ENCODE data around the gene ZBTB6. TPM values are rescaled to one million over a fixed set of nuclear protein-coding genes. Genes with fewer than 3 reads are reported as not detected.
"Not testable (repeated sequence)": the region's sequence is repeated elsewhere in the genome, so short reads cannot be mapped to it uniquely, and the experiment has no call there.

The ZBTB6 gene
- total and polyA plus RNA-seq, 9 of the 15 experiments (the other 6 are each of a cell fraction or from before 2014, with no cell fraction given), result 1.4 to 7.2 (median 5.3) TPM

DNA sequence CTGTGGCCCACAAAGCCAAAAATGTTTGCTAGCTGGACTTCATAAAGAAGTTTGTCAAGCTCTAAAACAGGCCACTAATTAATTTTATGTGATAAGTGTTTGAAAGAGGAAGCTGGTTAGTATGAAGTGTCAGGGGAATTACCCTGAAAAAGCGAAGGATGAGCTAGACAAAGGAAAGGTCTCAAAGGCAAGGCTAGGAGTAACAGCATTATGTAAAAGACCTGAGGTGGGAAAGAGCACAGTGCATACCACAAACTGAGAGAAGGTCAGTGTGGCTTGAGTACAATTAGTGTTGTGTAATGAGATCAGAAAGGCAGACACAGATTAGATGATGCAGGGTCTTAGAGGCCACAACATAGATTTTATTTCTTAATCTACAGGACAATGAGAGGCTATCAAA, 37.6 kb downstream of the ZBTB6 start:
- H4K20me1 ChIP-seq (replicated peaks; ENCODE audit: control insufficient read depth, insufficient read depth, low read length), result no peaks in the 10 kb centered on the region
- no peak overlapping the region for H2AFZ ChIP-seq (ENCODE audit: low read depth, low read length)
- no peak overlapping the region for H3K4me2 ChIP-seq (ENCODE audit: insufficient read depth, low read length)
- TF ChIP-seq ZNF354B (CRISPR knock-in tag; IDR thresholded peaks at IDR 0.05) (no peak), GATA2 (CRISPR knock-in tag; IDR thresholded peaks at IDR 0.05) (no peak), SMARCB1 (IDR thresholded peaks at IDR 0.05; ENCODE audit: insufficient read length, low read depth) (no peak), RAD21 (CRISPR knock-in tag; conservative IDR thresholded peaks at IDR 0.05 in 1 of 2, IDR thresholded peaks at IDR 0.05 in 1 of 2) (no peak), CBX8 (IDR thresholded peaks at IDR 0.05; ENCODE audit: borderline replicate concordance, extremely low read depth, low read depth, low read length, poor library complexity, severe bottlenecking) (no peak), ZNF239 (CRISPR knock-in tag; IDR thresholded peaks at IDR 0.05) (no peak), THRAP3 (IDR thresholded peaks at IDR 0.05; ENCODE audit: borderline replicate concordance) (no peak), ZNF197 (CRISPR knock-in tag; IDR thresholded peaks at IDR 0.05; ENCODE audit: low read depth) (no peak), RCOR1 (IDR thresholded peaks at IDR 0.05; ENCODE audit: borderline replicate concordance in 1 of 2, low read depth in 2 of 2, low read length in 2 of 2) (no peak), ZNF41 (CRISPR knock-in tag; conservative IDR thresholded peaks at IDR 0.05) (no peak), TAF7 (tag; IDR thresholded peaks at IDR 0.05) (no peak), SRSF1 (IDR thresholded peaks at IDR 0.05; ENCODE audit: low read depth, low read length) (no peak), ZNF282 (CRISPR knock-in tag; IDR thresholded peaks at IDR 0.05) (no peak), MED1 (CRISPR knock-in tag; IDR thresholded peaks at IDR 0.05; ENCODE audit: borderline replicate concordance) (no peak), IRF2 (CRISPR knock-in tag; IDR thresholded peaks at IDR 0.05) (no peak), SNRNP70 (optimal IDR thresholded peaks at IDR 0.05; ENCODE audit: low read depth, low read length) (no peak)
- H3K9ac ChIP-seq (ENCODE audit: insufficient read depth in 1 of 2, low read depth in 2 of 2, low read length in 2 of 2), result no peak overlapping the region
- H3K9me1 ChIP-seq (ENCODE audit: control insufficient read depth, insufficient read depth, low read length), result no peaks in the 10 kb centered on the region
- H3K4me3 ChIP-seq, result no peak overlapping the region
- ChIA-PET POLR2A (interaction anchor here (2.3 kb wide), 1 partner anchor 12 kb away, joined by 8 read pairs; no protein-coding TSS in a partner anchor), CTCF (ENCODE audit: low intra/inter-chr PET ratio) (no interaction called here)
- H3K9me3 ChIP-seq (replicated peaks; ENCODE audit: control insufficient read depth, insufficient read depth, low read depth, low read length), result no peaks in the 10 kb centered on the region
- peaks cover 90% of the 10 kb centered on the region for H3K36me3 ChIP-seq (ENCODE audit: control insufficient read depth, insufficient read depth, low read length)
- FAIRE-seq, result no peak
- ATAC-seq, result no peak
- H3K4me1 ChIP-seq (replicated peaks in 1 of 2; ENCODE audit: control insufficient read depth in 2 of 2, insufficient read depth in 2 of 2, low read length in 2 of 2), result no peaks in the 10 kb centered on the region
- no peak for DNase-seq (ENCODE audit: extremely low read depth in 1 of 4, low spot score in 3 of 4)
- H3K27me3 ChIP-seq (ENCODE audit: control insufficient read depth in 2 of 2, insufficient read depth in 2 of 2, low read length in 2 of 2), result no peaks in the 10 kb centered on the region
- intact Hi-C loops (cut with micrococcal nuclease) (no loop called here), in situ Hi-C loops (cut with MboI) (no loop called here)
- H3K27ac ChIP-seq (ENCODE audit: extremely low read depth, low read depth, low read length), result no peak overlapping the region
- no peaks in the 10 kb centered on the region for H3K79me2 ChIP-seq (ENCODE audit: control insufficient read depth, insufficient read depth, low read length)
- no TSS peak for BruUV-seq (replicated peaks)
- WGBS (ENCODE audit: insufficient coverage, low coverage, missing lambda C conversion rate), result 94% methylated on average over 1 of the region's 1 CpG

DNA sequence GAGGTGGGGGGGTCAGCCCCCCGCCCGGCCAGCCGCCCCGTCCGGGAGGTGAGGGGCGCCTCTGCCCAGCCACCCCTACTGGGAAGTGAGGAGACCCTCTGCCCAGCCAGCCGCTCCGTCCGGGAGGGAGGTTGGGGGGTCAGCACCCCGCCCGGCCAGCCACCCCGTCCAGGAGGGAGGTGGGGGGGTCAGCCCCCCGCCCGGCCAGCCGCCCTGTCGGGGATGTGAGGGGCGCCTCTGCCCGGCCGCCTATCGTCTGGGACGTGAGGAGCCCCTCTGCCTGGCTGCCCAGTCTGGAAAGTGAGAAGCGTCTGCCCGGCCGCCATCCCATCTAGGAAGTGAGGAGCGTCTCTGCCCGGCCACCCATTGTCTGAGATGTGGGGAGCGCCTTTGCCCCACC, 45.8 kb downstream of the ZBTB6 start:
- H3K9me1 ChIP-seq (ENCODE audit: control insufficient read depth, insufficient read depth, low read length); DNase-seq (ENCODE audit: extremely low read depth in 1 of 4, low spot score in 3 of 4); CTCF ChIA-PET (ENCODE audit: low intra/inter-chr PET ratio); H3K9ac ChIP-seq (ENCODE audit: insufficient read depth in 1 of 2, low read depth in 2 of 2, low read length in 2 of 2); H3K9me3 ChIP-seq (replicated peaks; ENCODE audit: control insufficient read depth, insufficient read depth, low read depth, low read length); ATAC-seq; BruUV-seq (replicated peaks); H2AFZ ChIP-seq (ENCODE audit: low read depth, low read length); H3K27me3 ChIP-seq (ENCODE audit: control insufficient read depth in 2 of 2, insufficient read depth in 2 of 2, low read length in 2 of 2); FAIRE-seq; H3K79me2 ChIP-seq (ENCODE audit: control insufficient read depth, insufficient read depth, low read length); intact Hi-C loops (cut with micrococcal nuclease); H3K27ac ChIP-seq (ENCODE audit: extremely low read depth, low read depth, low read length); in situ Hi-C loops (cut with MboI); H4K20me1 ChIP-seq (replicated peaks; ENCODE audit: control insufficient read depth, insufficient read depth, low read length); POLR2A ChIA-PET; H3K4me1 ChIP-seq (replicated peaks in 1 of 2; ENCODE audit: control insufficient read depth in 2 of 2, insufficient read depth in 2 of 2, low read length in 2 of 2); H3K4me3 ChIP-seq; H3K4me2 ChIP-seq (ENCODE audit: insufficient read depth, low read length): not testable (repeated sequence)
- peaks cover 42% of the 10 kb centered on the region for H3K36me3 ChIP-seq (ENCODE audit: control insufficient read depth, insufficient read depth, low read length)
- WGBS (ENCODE audit: insufficient coverage, low coverage, missing lambda C conversion rate), result 100% methylated on average over 3 of the region's 27 CpGs
